Superior temporal gyrus (tissue), 1 donor: ENCODE measurements around the gene NID2.

Experiments
- DNase-seq: peaks from one replicate; pipeline ENCODE4 v3.0.0-alpha.2; 2016; ENCODE audit errors: extremely low spot score

The NID2 gene

GRCh38 chr14:52025310-52025709 is 43.5 kb downstream of the NID2 start:
- DNase-seq = no peak

GRCh38 chr14:52023518-52023917 is 45.3 kb downstream of the NID2 start:
- DNase-seq = peak; percentile 60

GRCh38 chr14:52021957-52022600 is 46.8 kb downstream of the NID2 start:
- no peak for DNase-seq

- DNase-seq = no peak
These were observed 47.8 kb downstream of the NID2 start for GRCh38 chr14:52020866-52021717.

GRCh38 chr14:52020161-52020714 is 48.6 kb downstream of the NID2 start:
- DNase-seq = no peak

- DNase-seq = no peak
These were observed 49.9 kb downstream of the NID2 start for GRCh38 chr14:52018970-52019369.

GRCh38 chr14:52018252-52018651 is 50.6 kb downstream of the NID2 start:
- no peak for DNase-seq

- peak; percentile 84 for DNase-seq
These were observed 53.3 kb downstream of the NID2 start for GRCh38 chr14:52015411-52016030.

- peak; percentile 95 for DNase-seq
These were observed 54.1 kb downstream of the NID2 start for GRCh38 chr14:52014601-52015267.

GRCh38 chr14:52013984-52014600 is 54.8 kb downstream of the NID2 start:
- no peak for DNase-seq

- DNase-seq = no peak
These were observed 56.2 kb downstream of the NID2 start for GRCh38 chr14:52012635-52013034.

GRCh38 chr14:52011523-52011922 is 57.3 kb downstream of the NID2 start:
- DNase-seq = peak; percentile 72

- no peak for DNase-seq
These were observed 58.6 kb downstream of the NID2 start for GRCh38 chr14:52010173-52010693.

GRCh38 chr14:52008136-52008535 is 60.7 kb downstream of the NID2 start:
- no peak for DNase-seq

GRCh38 chr14:52007637-52008036 is 61.2 kb downstream of the NID2 start:
- no peak for DNase-seq

GRCh38 chr14:52007211-52007610 is 61.6 kb downstream of the NID2 start:
- no peak for DNase-seq

GRCh38 chr14:52006361-52006760 is 62.5 kb downstream of the NID2 start:
- DNase-seq = no peak

- DNase-seq = no peak
These were observed 63.2 kb downstream of the NID2 start for GRCh38 chr14:52005625-52006024.

GRCh38 chr14:52003324-52003723 is 65.5 kb downstream of the NID2 start:
- peak; percentile 38 for DNase-seq

GRCh38 chr14:52002542-52002941 is 66.3 kb downstream of the NID2 start:
- no peak for DNase-seq

GRCh38 chr14:52000696-52001095 is 68.2 kb downstream of the NID2 start:
- no peak for DNase-seq
